Measurements from ENCODE around the gene CCDC54.

CCDC54 gene

GRCh38 chr3:107421881-107422280, 44.6 kb downstream of the CCDC54 start:
- TF ChIP-seq CTCF (IDR thresholded peaks at IDR 0.05; ENCODE audit: low read depth, low read length): no peak
- DNase-seq (ENCODE audit: low read depth in 2 of 2): no peak

GRCh38 chr3:107425033-107425432, 47.8 kb downstream of the CCDC54 start:
- no peak for TF ChIP-seq CTCF (IDR thresholded peaks at IDR 0.05; ENCODE audit: low read depth, low read length)
- no peak for DNase-seq (ENCODE audit: low read depth in 2 of 2)
- no peak overlapping the region for H3K4me3 ChIP-seq (replicated peaks in 1 of 2; ENCODE audit: low read depth in 2 of 2, low read length in 2 of 2)

More at GRCh38 chr3:107421881-107422280, 44.6 kb downstream of the CCDC54 start:
- no peak overlapping the region for H3K4me3 ChIP-seq (replicated peaks in 1 of 2; ENCODE audit: low read depth in 2 of 2, low read length in 2 of 2)

- TF ChIP-seq CTCF (IDR thresholded peaks at IDR 0.05; ENCODE audit: low read depth, low read length): no peak
- H3K4me3 ChIP-seq (replicated peaks in 1 of 2; ENCODE audit: low read depth in 2 of 2, low read length in 2 of 2): no peak overlapping the region
- no peak for DNase-seq (ENCODE audit: low read depth in 2 of 2)
Measured at GRCh38 chr3:107426223-107426622, 49.0 kb downstream of the CCDC54 start.

Data from cardiac fibroblast (primary cell).